HG02970 (cell line): ENCODE data around the gene AKT2.

ENCODE experiments used
- ATAC-seq: cut with Tn5 transposase; IDR thresholded peaks from one replicate; pipeline ENCODE4 v1.9.1; 2021; ENCODE audit warnings: mild to moderate bottlenecking, moderate library complexity, moderate number of reproducible peaks; ENCODE audit not compliant: unreplicated experiment, low FRiP score

AKT2 gene

DNA sequence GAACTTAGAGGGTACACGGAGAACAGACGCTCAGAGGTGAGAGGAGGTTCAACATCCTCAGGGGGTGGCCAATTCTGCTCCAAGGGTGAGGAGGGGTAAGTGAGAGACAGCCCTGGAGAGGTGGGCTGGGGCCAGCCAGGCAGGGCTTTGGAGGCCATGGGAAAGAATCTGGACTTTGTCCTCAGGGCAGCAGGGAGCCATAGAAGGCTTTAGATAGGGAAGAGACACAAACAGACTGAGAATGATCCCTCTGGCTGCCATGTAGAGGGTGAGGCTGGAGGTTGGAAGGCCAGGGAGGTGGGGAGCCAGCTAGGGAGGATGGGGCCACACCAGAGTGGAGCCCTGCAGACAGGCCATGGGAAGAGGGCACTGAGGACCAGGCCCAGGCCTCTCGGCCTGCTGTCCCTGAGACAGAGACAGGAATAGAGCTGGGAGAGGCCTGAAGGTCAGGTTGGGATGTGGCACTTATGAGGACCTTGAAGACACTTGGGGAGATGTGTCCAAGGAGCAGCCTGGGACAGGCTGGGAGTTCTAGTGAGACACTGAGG, 29.5 kb downstream of the AKT2 start:
- no peak for ATAC-seq

DNA sequence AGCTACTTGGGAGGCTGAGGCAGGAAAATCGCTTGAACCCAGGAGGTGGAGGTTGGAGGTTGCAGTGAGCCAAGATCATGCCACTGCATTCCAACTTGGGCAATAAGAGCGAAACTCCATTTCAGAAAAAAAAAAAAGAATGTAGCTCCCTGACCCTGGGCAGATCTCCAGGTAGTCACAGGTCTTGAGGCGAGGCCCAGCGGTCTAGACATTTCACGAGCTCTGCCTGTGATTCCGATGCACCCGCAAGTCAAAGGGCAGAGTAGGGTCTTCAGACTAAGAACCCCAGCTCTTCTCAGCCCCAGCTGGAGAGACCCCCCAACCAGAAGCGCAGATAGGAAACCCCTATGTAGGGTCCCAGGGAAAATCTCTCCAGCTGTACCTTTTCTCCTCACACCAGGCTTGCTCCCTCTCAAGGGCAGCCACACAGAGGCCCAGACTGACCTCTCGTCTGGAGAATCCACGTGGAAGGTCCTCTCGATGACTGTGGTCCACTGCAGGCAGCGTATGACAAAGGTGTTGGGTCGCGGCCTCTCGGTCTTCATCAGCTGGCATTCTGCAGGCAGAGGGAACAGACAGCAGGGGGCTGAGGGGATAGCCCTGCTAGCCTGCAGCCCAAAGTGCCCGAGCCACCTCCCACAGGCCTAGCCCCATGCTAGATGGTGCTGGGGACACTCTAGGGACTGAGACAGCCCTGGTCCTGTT, 30.3 kb downstream of the AKT2 start:
- ATAC-seq: no peak

DNA sequence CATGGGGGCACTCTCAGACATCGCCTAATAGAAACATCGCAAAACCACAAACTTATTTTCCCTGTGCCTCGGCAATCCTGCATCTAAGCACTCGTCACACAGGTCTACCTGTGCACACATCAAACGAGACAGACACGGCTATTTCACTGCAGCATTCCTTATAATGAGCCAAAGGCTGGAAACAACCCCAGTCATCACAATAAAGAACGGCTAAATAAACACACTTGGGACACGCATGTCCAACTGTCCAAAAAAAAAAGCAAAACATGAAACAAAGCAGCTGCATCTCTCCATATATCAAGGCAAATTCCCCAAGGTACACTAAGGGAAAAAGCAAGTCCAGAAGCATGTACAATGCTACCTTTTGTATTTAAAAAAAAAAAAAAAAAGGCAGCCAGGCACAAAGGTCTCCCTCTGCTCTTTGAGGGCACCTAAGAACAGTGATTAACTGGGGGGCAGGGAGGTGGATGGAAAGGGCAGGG, 31.5 kb downstream of the AKT2 start:
- no peak for ATAC-seq

DNA sequence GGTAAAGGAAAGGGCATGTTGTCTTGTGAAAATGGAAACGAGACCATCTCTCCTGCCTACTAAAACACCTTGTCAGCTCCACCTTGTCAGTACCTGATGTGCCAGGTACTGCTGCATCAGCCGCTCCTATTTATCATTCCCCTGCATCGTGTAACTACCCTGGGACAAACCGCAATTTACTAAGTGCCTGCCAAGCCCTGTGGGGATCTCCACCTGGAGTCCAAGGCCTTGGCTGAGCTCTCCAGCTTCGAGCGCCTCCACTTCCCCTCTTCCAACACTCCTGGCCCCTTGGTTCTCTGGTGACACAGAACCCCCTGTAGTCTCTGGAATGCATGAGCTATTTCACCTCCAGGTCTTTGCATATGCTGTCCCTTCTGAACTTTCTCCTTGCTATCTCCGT, 32.8 kb downstream of the AKT2 start:
- no peak for ATAC-seq

DNA sequence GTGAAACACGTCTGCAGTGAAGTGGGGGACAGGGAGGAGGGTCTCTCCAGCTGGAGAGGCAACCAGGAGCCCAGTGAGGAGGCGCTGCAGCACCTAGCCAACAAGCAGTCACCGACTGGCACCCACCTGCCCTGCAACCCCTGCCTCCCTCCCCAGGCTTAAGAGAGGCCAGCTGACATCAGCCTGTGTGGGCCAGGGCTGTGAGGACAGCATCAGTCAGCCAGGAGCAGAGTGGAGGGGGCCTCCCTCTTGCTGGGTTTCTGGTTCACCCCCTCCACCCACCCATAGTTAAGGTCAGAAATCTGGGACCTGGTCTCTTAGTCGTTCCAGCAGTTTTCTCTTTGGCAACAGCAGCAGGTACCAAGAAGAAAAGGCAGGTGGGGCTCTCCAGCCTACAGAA, 33.2 kb downstream of the AKT2 start:
- ATAC-seq: no peak

DNA sequence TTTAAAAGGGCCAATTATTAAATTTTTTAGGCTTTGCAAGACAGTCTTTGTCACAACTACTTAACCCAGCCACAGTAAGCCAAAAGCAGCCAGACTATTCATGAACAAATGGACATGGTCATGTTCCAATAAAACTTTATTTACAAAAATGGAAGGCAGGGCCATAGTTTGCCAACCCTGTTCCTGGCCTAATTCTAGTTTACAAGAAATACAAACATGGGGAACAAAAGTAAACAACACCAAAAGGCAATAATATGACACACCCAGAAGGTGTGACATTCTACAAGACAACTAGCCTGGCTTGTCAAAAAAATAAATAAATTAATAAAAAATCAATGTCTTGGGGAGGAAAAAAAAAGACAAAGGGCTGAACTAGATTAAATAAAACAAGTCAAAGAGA, 33.9 kb downstream of the AKT2 start:
- ATAC-seq: no peak

DNA sequence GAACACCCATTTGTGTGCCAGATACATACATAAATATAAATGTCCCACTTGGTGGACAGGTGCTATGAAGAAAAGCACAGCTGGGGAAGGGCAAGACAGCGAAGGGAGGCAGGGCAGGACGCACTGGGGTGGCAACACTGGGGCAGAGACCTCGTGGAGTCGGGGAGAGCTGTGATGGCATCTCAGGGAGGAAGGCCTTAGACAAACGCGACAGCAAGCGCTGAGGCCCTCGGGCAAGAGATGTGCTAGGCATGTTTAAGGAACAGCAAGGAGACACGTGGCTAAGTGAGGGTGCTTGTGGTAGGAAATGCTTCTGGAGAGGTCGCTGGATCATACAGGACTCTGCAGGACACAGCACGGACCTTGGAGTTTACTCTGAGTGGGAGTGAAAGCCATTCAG, 35.4 kb downstream of the AKT2 start:
- no peak for ATAC-seq

DNA sequence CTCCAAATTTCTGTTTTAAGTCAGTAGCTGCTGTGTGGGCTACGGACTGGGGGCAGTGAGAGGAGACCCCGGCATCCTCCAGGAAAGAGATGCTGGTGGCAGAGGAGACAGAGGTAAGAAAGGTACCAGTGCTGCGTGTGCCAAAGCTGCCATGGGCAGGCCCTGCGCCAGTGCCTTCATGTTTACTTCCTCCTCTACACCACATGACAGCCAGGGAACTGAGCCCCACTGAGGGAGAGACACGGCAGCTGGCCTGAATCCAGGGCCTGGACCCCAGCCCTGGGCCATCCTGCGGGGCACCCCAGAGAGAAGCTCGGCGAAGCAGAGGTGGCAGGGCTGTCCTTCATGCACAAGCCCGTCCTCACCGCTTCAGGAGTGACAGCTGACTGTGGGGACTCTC, 35.9 kb downstream of the AKT2 start:
- no peak for ATAC-seq

DNA sequence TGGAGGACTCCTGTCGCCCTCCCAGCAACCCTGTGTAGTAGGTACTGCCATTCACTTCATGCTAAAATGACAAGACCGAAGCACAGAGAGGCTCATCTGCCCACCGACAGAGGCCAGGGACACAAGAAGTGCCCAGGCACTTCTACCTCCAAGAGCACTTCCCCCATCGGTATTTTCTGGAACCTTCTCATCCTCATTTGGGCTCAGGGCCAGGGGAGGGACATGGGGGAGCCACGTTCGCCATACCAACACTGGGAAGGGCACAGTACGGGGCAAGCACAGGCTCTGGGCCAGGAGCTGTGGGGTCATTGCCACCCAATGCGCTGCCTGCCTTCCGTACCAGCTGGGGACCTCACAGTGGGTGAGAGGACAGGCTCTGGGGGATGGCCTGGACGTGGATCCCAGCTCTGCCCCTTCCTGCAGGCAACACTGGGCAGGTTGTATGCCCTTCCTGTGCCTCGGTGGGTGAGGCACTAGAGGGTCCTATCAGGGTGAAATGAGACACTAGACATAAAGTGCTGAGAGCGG, 37.3 kb downstream of the AKT2 start:
- no peak for ATAC-seq

DNA sequence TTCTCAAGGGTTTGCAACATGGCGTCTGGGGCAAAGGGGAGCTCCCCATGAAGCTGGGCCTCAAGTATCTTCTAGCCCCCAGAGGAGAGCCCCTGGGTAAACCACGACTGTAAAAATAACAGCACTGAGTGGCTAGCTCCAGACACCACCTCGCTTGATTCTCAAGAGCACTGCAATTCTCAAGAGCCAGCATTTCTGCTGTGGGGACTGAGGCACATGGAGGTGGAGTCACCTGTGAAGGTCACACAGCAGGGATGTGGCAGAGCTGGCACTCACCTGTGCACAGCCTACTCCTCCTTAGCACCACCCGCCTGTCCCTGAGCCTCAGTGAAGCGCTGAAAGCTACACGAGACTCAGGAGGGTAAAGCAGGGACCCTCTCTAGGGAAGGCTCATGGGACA, 38.0 kb downstream of the AKT2 start:
- no peak for ATAC-seq

DNA sequence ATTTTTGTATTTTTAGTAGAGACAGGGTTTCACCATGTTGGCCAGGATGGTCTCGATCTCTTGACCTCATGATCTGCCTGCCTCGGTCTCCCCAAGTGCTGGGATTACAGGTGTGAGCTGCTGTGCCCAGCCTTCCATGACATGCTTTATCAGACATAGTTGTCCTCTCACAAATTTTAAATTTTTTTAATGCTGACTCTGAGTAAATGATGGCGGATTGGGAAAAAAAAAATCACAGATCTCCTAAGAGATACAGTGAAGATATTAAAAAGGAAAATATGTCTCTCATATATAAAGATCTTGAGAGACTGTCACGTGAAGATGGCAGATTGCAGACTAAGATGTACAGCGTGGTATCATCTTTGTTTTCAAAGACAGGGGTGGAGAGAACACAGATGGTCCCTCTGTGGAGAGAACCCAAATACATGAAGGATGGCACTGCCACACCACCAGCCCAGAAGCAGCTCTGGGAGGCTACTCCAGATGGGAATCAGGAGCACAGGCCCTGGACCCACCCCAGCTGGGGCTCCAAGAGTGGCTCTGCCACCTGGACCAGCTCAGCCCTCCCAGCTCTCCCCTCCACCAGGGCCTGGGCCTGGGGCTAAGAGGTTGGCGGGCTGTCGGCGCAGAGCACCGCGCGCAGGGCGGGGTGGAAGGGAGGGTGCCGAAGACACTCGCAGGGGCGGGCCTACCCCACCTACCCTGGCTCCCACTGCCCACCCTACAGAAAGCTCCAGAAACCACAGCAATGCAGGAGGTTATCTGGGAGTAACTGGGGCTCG, 38.7 kb downstream of the AKT2 start:
- ATAC-seq: no peak

DNA sequence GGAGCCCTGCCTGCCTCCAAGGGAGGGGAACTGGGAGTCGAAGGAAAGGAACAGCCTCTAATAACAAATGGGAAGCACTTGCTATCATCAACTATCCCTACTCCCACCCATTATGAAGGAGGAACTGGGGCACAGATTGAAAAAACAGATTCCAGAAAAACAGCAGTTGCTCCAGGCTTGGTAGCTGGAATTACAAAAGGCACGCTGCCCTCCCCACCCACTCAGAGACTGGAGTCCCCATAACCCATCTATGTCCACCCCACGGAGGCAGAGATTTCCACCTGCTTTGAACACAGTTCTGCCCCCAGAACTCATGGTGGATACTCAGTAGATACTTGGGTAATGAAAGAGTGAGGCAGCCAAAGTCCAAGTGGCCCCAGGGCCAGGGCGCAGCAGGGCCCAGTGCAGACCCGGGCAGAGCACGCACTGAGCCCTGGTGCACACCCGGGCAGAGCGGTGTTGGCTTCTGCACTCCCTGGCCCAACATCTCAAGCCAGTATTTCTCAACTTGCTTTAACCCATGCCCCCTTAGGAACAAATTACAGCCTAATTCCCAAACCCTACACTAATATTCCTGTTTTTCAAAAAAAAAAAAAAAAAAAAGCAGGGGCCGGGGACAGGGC, 39.5 kb downstream of the AKT2 start:
- no peak for ATAC-seq

DNA sequence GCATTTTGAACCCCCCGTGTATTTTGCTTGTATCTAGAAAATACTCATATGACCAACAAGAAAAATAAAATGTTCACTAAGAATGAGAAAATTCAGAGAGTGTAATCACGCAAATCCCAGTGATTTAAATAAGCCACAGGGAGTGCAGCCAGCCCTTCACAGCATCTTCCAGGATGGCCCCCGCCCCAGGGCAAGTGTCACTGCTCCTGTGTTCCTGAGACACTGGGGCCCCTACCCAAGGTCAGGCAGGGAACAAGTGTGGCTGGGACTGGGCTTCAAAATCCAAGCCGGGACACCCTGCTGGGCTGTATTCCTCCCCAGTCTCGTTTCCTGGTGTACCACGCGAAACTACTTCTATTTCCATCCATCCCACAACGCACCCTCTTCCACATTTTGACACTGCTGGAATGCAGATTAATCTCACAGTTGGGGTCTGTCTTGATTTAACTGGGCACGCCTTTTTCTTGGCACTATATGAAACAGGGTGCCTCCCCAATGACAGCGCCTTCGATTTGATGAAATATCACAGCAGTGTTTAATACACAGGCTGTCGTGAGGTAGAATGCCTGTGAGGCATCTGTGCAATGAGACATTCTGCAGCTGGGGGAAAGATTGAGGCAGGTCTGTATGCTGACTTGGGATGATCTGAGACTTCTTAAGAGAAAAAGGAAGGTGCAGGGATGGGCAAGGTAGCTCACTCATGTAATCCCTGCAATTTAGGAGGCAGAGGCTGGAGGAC, 40.4 kb downstream of the AKT2 start:
- no peak for ATAC-seq

DNA sequence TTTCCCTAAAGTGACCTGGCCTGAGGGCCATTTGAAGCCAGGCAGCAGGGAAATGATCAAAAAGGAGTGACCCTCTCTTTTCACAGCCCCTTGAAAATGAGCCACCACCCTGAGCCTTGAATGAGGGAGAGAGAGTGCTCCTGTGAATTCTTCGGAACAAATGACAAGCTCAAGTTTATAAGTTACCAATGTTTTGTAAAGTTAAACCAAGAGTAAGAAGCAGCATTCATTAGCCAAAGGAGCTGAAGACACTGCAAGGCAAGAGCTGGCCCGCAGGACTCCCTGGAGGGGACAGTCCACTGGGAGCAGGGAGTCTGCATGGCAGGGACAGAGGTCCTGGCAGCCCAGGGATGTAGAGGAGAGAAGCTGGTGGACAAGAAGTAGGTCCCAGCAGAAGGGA, 42.0 kb downstream of the AKT2 start:
- no peak for ATAC-seq

DNA sequence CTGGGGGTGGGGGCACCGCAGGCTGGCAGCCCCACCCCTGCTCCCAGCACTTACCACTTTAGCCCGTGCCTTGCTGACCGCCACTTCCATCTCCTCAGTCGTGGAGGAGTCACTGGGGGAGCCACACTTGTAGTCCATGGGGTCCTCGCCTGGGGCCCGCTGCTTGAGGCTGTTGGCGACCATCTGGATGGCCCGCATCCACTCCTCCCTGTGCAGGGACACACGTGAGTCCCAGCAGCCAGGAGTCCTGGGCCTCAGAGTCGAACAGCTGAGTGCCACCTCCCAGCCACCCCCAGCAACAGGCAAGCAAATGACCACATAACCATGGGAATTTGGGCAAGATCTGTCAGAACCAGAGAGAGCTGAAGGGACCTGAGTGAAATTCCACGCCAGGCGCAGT, 42.7 kb downstream of the AKT2 start:
- no peak for ATAC-seq

DNA sequence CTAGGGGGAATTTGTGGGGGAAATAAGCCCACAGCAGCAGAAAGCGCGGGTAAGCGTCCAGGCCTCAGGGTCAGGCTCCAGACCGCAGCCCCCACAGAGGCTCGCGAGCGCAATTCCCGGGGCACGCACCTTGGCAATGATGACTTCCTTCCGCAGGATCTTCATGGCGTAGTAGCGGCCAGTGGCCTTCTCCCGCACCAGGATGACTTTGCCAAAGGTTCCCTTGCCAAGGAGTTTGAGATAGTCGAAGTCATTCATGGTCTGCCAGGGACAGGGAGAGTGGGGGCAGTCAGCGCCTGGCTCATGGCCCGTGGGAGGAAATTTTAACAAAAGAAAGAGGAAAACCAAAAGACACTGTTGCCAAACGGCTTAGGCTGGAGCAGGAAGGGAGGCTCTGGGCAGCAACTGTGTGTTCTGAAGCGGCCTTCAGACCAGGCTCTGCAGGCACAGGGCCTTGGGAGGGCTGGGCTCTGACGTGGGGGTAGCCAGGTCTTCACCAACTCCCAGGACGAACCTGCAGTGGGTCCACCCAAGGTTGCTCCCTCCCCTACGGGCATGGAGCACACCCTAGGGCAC, 43.2 kb downstream of the AKT2 start:
- ATAC-seq: no peak

DNA sequence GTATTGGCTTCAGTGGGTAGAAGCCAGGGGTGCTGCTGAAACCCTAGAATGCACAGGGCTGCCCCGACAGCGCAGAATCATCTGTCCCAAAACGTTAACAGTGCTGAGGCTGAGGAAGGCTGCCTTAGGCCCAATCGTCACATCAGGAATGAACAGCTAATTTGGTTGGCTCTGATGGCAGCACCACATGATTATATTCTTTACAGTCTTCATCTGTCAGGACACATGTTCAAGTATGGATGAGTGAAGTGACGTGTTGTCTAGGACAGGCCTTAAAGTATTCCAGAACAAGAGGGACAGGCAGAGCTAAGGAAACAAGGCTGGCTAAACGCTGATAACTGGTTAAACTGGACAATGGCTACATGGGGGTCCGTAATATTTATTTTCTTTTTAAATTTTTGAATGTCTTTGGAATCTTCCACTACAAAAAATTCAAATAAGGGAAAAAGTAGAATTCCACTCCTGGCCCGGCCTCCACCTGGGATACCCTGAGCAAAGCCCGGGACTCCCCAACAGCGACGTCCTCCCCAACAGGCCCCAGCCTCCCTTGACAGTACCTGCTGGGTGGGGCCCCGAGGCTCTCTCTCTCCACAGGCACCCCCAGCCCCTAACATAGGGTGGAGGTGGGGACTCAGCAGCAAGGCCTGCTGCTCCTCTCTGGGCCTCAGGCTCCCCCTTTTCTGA, 43.9 kb downstream of the AKT2 start:
- ATAC-seq: no peak

DNA sequence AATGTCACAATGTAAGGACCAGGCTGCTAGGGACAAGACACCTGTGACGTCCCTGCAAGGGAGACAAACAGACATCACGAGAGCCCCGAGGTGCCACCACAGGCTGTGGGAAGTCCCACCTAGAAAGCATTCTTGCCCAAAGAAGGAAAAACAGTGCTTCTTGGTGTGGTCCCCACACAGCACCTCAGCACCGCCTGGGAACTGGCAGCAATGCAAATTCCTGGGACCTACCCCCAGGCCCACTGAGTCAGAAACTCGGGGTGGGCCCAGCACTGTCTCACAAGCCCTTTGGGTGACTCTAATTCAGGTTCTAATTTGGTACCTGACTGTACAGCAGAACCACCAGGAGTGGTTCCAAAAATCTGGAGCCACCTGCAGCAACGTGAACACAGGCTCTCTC, 44.8 kb downstream of the AKT2 start:
- no peak for ATAC-seq

DNA sequence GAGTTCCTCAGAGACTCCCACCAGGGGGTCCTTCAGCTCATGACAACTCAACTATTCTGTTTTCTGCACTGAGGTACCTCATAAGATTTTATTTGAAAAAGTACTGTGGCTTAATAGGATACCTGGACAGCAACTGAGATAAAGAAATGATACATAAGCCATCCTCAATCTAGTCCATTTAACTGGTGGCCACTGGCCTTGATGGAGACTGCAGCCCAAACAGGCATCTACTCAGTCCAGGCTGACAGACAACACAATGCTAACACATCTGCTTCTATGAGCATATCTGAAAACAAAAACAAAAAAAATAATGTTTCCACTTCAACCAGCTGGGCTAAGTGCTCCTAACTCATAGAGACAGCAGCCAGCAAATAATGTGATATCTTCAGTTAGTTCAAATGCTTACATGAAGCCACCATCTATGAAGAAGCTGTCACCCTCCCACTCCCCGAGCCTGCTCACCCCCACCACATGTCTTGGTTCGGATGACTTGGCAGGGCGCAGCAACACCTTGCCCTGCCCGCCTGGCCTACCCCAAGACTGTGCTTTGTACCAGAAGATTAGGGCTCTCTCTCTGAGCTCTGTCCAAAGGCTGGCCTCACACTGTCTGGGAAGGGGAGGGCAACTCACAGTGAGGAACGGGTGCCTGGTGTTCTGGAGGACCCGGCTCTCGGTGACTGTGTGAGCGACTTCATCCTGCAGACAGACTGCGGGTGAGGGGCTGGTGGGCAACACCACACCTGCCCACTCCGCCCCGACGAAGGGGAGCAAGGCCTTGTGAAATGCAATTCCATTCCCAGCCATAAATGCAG, 45.5 kb downstream of the AKT2 start:
- ATAC-seq: no peak
